HL-60 (cell line): ENCODE results near the gene PSMC2.

ENCODE experiments used
- DNase-seq, 2 experiments: peaks; one replicate each; pipeline ENCODE4 v3.0.0-alpha.2; 2010 to 2020; ENCODE audit warnings: low read depth in 1 of 2, low spot score in 1 of 2
- H3K27ac ChIP-seq: fragments of 250-450 bp; sonication (Bioruptor Pico); replicated peaks from 2 replicates; pipeline ENCODE4 v1.5.1; 2020; ENCODE audit warnings: mild to moderate bottlenecking, moderate library complexity
- H3K27me3 ChIP-seq: fragments of 250-450 bp; sonication (Bioruptor Pico); 2 replicates; pipeline ENCODE4 v1.5.1; 2021; ENCODE audit warnings: mild to moderate bottlenecking, moderate library complexity; ENCODE audit not compliant: insufficient read depth, poor library complexity, severe bottlenecking
- H3K4me3 ChIP-seq: replicated peaks from 2 replicates; pipeline ENCODE4 v1.5.1; 2011; ENCODE audit warnings: mild to moderate bottlenecking, control low read depth, low read length; ENCODE audit not compliant: insufficient read depth
- CTCF ChIP-seq: IDR thresholded peaks from one replicate; pipeline ENCODE4 v1.5.1; 2011; ENCODE audit warnings: low read length, control low read depth, inconsistent platforms; ENCODE audit not compliant: insufficient read depth
- GABPA ChIP-seq: IDR thresholded peaks from 2 replicates; pipeline ENCODE4 v1.6.1; 2012; ENCODE audit warnings: low read depth
- POLR2AphosphoS5 ChIP-seq: IDR thresholded peaks from 2 replicates; pipeline ENCODE4 v1.6.1; 2012; ENCODE audit warnings: low read depth
- REST ChIP-seq: IDR thresholded peaks from 2 replicates; pipeline ENCODE4 v1.6.1; 2012; ENCODE audit warnings: low read depth; ENCODE audit not compliant: insufficient replicate concordance
- SPI1 ChIP-seq: IDR thresholded peaks from 2 replicates; pipeline ENCODE4 v1.6.1; 2012; ENCODE audit warnings: low read depth, mild to moderate bottlenecking, borderline replicate concordance

PSMC2 gene

GRCh38 chr7:103316380-103316941 is 31.0 kb upstream of the PSMC2 start:
- no peak for TF ChIP-seq CTCF
- TF ChIP-seq POLR2AphosphoS5 = no peak
- no peak for TF ChIP-seq REST
- no peak for TF ChIP-seq GABPA
- no peak for TF ChIP-seq SPI1
- Histone ChIP-seq H3K4me3 (no peak overlapping the region), H3K27ac (no peak overlapping the region), H3K27me3 (no peaks in the 10 kb centered on the region)
- no peak for DNase-seq

- TF ChIP-seq SPI1 (no peak), CTCF (no peak), GABPA (no peak), POLR2AphosphoS5 (no peak), REST (no peak)
- no peak for DNase-seq
- Histone ChIP-seq H3K4me3 (no peak overlapping the region), H3K27me3 (no peaks in the 10 kb centered on the region), H3K27ac (no peak overlapping the region)
Measured at GRCh38 chr7:103317009-103317408, 30.4 kb upstream of the PSMC2 start.

GRCh38 chr7:103325744-103326143 is 21.7 kb upstream of the PSMC2 start:
- H3K27me3 ChIP-seq = no peaks in the 10 kb centered on the region
- no peak overlapping the region for H3K27ac ChIP-seq
- no peak overlapping the region for H3K4me3 ChIP-seq
- DNase-seq = no peak
- TF ChIP-seq GABPA (no peak), REST (no peak), SPI1 (no peak), CTCF (no peak)
